ENCODE measurements around the gene CDR2L. TPM values are rescaled to one million over a fixed set of nuclear protein-coding genes. Genes with fewer than 3 reads are reported as not detected.

The CDR2L gene
- total RNA-seq, 5 donors from 2014 or later (not counting 1 experiment from before 2014, with no cell fraction given): 0.12 to 0.29 (median 0.19) TPM; not detected in 1

GRCh38 chr17:74957935-74958740 lies 29.3 kb upstream of the CDR2L start:
- Mint-ChIP-seq H3K27ac (no peak overlapping the region), H3K4me1 (peaks cover 7 to 14% (median 8%) of the 10 kb centered on the region in 3 donors), H3K9me3 (no peaks in the 10 kb centered on the region), H3K27me3 (no peaks in the 10 kb centered on the region), H3K4me3 (no peak overlapping the region), H3K36me3 (no peaks in the 10 kb centered on the region)
- 42% methylated on average over 23 of the region's 33 CpGs for WGBS (ENCODE audit: insufficient coverage)
- ATAC-seq (replicated peaks in 1 of 4) (peak; percentile 64 to 69 (median 66)), DNase-seq (peak in 34 of 35 experiments; percentile 25 to 82 (median 68))
- peaks cover 0 to 36% of the 10 kb centered on the region in 2 experiments for H3K27me3 ChIP-seq (replicated peaks in 1 of 2; ENCODE audit: control insufficient read depth in 2 of 2, extremely low read depth in 1 of 2, insufficient read depth in 2 of 2, low read length in 1 of 2)
- CTCF ChIA-PET: interaction anchor here (0.8 to 1.6 kb wide), 6 partner anchors 11 to 213 kb away, joined by 3 to 5 read pairs (median 4); partner anchors contain the start of genes CDR2L (in 1 of the 2) and OTOP2 (in 1 of the 2)
- no peak overlapping the region for H3K4me3 ChIP-seq (ENCODE audit: control insufficient read depth in 1 of 2, extremely low read depth in 1 of 2, low read length in 1 of 2)
- no peaks in the 10 kb centered on the region for H3K9me3 ChIP-seq
- no peak overlapping the region for H3K27ac ChIP-seq (ENCODE audit: low read length)
- H3K36me3 ChIP-seq (ENCODE audit: control insufficient read depth in 2 of 2, extremely low read depth in 1 of 2, insufficient read depth in 1 of 2, low read length in 1 of 2): peaks cover 0 to 3% of the 10 kb centered on the region in 2 donors
- POLR2A ChIA-PET: no interaction called here
- peaks cover 0 to 13% of the 10 kb centered on the region in 2 experiments for H3K4me1 ChIP-seq (ENCODE audit: control insufficient read depth in 1 of 2, extremely low read depth in 1 of 2, insufficient read depth in 2 of 2, low read length in 2 of 2)

- Mint-ChIP-seq H3K36me3 (no peaks in the 10 kb centered on the region), H3K4me1 (peaks cover 7 to 15% (median 8%) of the 10 kb centered on the region in 3 donors), H3K9me3 (no peaks in the 10 kb centered on the region), H3K4me3 (no peak overlapping the region), H3K27me3 (no peaks in the 10 kb centered on the region), H3K27ac (no peak overlapping the region)
- Histone ChIP-seq H3K4me1 (ENCODE audit: control insufficient read depth in 1 of 2, extremely low read depth in 1 of 2, insufficient read depth in 2 of 2, low read length in 2 of 2) (peaks cover 0 to 13% of the 10 kb centered on the region in 2 experiments), H3K27ac (ENCODE audit: low read length) (no peak overlapping the region), H3K36me3 (ENCODE audit: control insufficient read depth in 2 of 2, extremely low read depth in 1 of 2, insufficient read depth in 1 of 2, low read length in 1 of 2) (peaks cover 0 to 3% of the 10 kb centered on the region in 2 donors), H3K9me3 (no peaks in the 10 kb centered on the region), H3K27me3 (replicated peaks in 1 of 2; ENCODE audit: control insufficient read depth in 2 of 2, extremely low read depth in 1 of 2, insufficient read depth in 2 of 2, low read length in 1 of 2) (peaks cover 0 to 34% of the 10 kb centered on the region in 2 experiments), H3K4me3 (ENCODE audit: control insufficient read depth in 1 of 2, extremely low read depth in 1 of 2, low read length in 1 of 2) (no peak overlapping the region)
- no peak for DNase-seq
- POLR2A ChIA-PET: no interaction called here
- 79% methylated on average over 7 of the region's 14 CpGs for WGBS (ENCODE audit: insufficient coverage)
- ATAC-seq (replicated peaks in 1 of 4): no peak
- CTCF ChIA-PET: interaction anchor here (0.9 to 3.5 kb wide), 10 partner anchors 11 to 242 kb away, joined by 4 to 46 read pairs (median 8); partner anchors contain the start of genes MRPL58 (in 2 of the 2), HID1 (in 1 of the 2) and NT5C (in 1 of the 2)
Observed at GRCh38 chr17:74959826-74960515, 27.5 kb upstream of the CDR2L start.

- H3K27ac Mint-ChIP-seq: no peak overlapping the region
- Histone ChIP-seq H3K36me3 (ENCODE audit: control insufficient read depth in 2 of 2, extremely low read depth in 1 of 2, insufficient read depth in 1 of 2, low read length in 1 of 2) (peaks cover 0 to 3% of the 10 kb centered on the region in 2 donors), H3K4me1 (ENCODE audit: control insufficient read depth in 1 of 2, extremely low read depth in 1 of 2, insufficient read depth in 2 of 2, low read length in 2 of 2) (peaks cover 0 to 13% of the 10 kb centered on the region in 2 experiments), H3K27me3 (replicated peaks in 1 of 2; ENCODE audit: control insufficient read depth in 2 of 2, extremely low read depth in 1 of 2, insufficient read depth in 2 of 2, low read length in 1 of 2) (peaks cover 0 to 27% of the 10 kb centered on the region in 2 experiments), H3K27ac (ENCODE audit: low read length) (no peak overlapping the region), H3K4me3 (ENCODE audit: control insufficient read depth in 1 of 2, extremely low read depth in 1 of 2, low read length in 1 of 2) (no peak overlapping the region), H3K9me3 (no peaks in the 10 kb centered on the region)
- ATAC-seq (replicated peaks in 1 of 4) (peak in 3 of 4 experiments; percentile 51 to 66 (median 52)), DNase-seq (peak in 20 of 35 experiments; percentile 13 to 60 (median 32))
- no peaks in the 10 kb centered on the region for H3K36me3 Mint-ChIP-seq
- no peaks in the 10 kb centered on the region for H3K27me3 Mint-ChIP-seq
- no peaks in the 10 kb centered on the region for H3K9me3 Mint-ChIP-seq
- peaks cover 8 to 20% (median 9%) of the 10 kb centered on the region in 3 donors for H3K4me1 Mint-ChIP-seq
- 22% methylated on average over 7 of the region's 19 CpGs for WGBS (ENCODE audit: insufficient coverage)
- H3K4me3 Mint-ChIP-seq: no peak overlapping the region
- ChIA-PET POLR2A (interaction anchor here (0.6 kb wide), 3 partner anchors 11 to 211 kb away, joined by 3 to 5 read pairs (median 3); no protein-coding TSS in a partner anchor), CTCF (interaction anchor here (0.6 to 3.5 kb wide), 21 partner anchors 10 to 310 kb away, joined by 3 to 46 read pairs (median 6); partner anchors contain the start of genes MRPL58 (in 2 of the 2), CDR2L (in 1 of the 2), HID1 (in 1 of the 2) and MIF4GD (in 1 of the 2))
Observed at GRCh38 chr17:74960570-74961342, 26.7 kb upstream of the CDR2L start.

GRCh38 chr17:74961657-74962350 lies 25.6 kb upstream of the CDR2L start:
- Mint-ChIP-seq H3K4me3 (no peak overlapping the region), H3K27ac (no peak overlapping the region), H3K4me1 (peaks cover 8 to 20% (median 9%) of the 10 kb centered on the region in 3 donors), H3K36me3 (no peaks in the 10 kb centered on the region), H3K27me3 (no peaks in the 10 kb centered on the region), H3K9me3 (no peaks in the 10 kb centered on the region)
- no peaks in the 10 kb centered on the region for H3K9me3 ChIP-seq
- CTCF ChIA-PET: interaction anchor here (0.5 to 3.5 kb wide), 27 partner anchors 9 to 309 kb away, joined by 3 to 46 read pairs (median 4); partner anchors contain the start of genes MRPL58 (in 2 of the 2), CDR2L (in 1 of the 2), HID1 (in 1 of the 2) and MIF4GD (in 1 of the 2)
- WGBS (ENCODE audit: insufficient coverage): 20% methylated on average over 8 of the region's 23 CpGs
- DNase-seq (peak; percentile 51 to 91 (median 77)), ATAC-seq (replicated peaks in 1 of 4) (peak; percentile 69 to 79 (median 72))
- no peak overlapping the region for H3K4me3 ChIP-seq (ENCODE audit: control insufficient read depth in 1 of 2, extremely low read depth in 1 of 2, low read length in 1 of 2)
- H3K27ac ChIP-seq (ENCODE audit: low read length): no peak overlapping the region
- H3K4me1 ChIP-seq (ENCODE audit: control insufficient read depth in 1 of 2, extremely low read depth in 1 of 2, insufficient read depth in 2 of 2, low read length in 2 of 2): peaks cover 0 to 13% of the 10 kb centered on the region in 2 experiments
- H3K36me3 ChIP-seq (ENCODE audit: control insufficient read depth in 2 of 2, extremely low read depth in 1 of 2, insufficient read depth in 1 of 2, low read length in 1 of 2): no peaks in the 10 kb centered on the region
- H3K27me3 ChIP-seq (replicated peaks in 1 of 2; ENCODE audit: control insufficient read depth in 2 of 2, extremely low read depth in 1 of 2, insufficient read depth in 2 of 2, low read length in 1 of 2): peaks cover 0 to 24% of the 10 kb centered on the region in 2 experiments
- POLR2A ChIA-PET: interaction anchor here in 1 of 2 donors (0.6 to 0.7 kb wide), 3 partner anchors 12 to 151 kb away, joined by 4 to 8 read pairs (median 7); no protein-coding TSS in a partner anchor

GRCh38 chr17:74962622-74963394 lies 24.6 kb upstream of the CDR2L start:
- H3K36me3 ChIP-seq (ENCODE audit: control insufficient read depth in 2 of 2, extremely low read depth in 1 of 2, insufficient read depth in 1 of 2, low read length in 1 of 2): no peaks in the 10 kb centered on the region
- no peak overlapping the region for H3K27ac ChIP-seq (ENCODE audit: low read length)
- ChIA-PET POLR2A (interaction anchor here in 1 of 2 donors (0.6 to 0.7 kb wide), 2 partner anchors 11 to 50 kb away, joined by 7 to 8 read pairs; no protein-coding TSS in a partner anchor), CTCF (interaction anchor here (0.5 to 3.5 kb wide), 17 partner anchors 8 to 300 kb away, joined by 3 to 46 read pairs (median 5); partner anchors contain the start of genes MRPL58 (in 2 of the 2), CDR2L (in 1 of the 2) and HID1 (in 1 of the 2))
- DNase-seq (no peak), ATAC-seq (replicated peaks in 1 of 4) (no peak)
- no peak overlapping the region for H3K4me3 Mint-ChIP-seq
- no peaks in the 10 kb centered on the region for H3K27me3 Mint-ChIP-seq
- H3K4me1 ChIP-seq (ENCODE audit: control insufficient read depth in 1 of 2, extremely low read depth in 1 of 2, insufficient read depth in 2 of 2, low read length in 2 of 2): peaks cover 0 to 13% of the 10 kb centered on the region in 2 experiments
- H3K4me1 Mint-ChIP-seq: peaks cover 8 to 20% (median 9%) of the 10 kb centered on the region in 3 donors
- peaks cover 0 to 24% of the 10 kb centered on the region in 2 experiments for H3K27me3 ChIP-seq (replicated peaks in 1 of 2; ENCODE audit: control insufficient read depth in 2 of 2, extremely low read depth in 1 of 2, insufficient read depth in 2 of 2, low read length in 1 of 2)
- no peaks in the 10 kb centered on the region for H3K9me3 ChIP-seq
- H3K9me3 Mint-ChIP-seq: no peaks in the 10 kb centered on the region
- H3K4me3 ChIP-seq (ENCODE audit: control insufficient read depth in 1 of 2, extremely low read depth in 1 of 2, low read length in 1 of 2): no peak overlapping the region
- WGBS (ENCODE audit: insufficient coverage): 89% methylated on average over 8 of the region's 18 CpGs
- no peak overlapping the region for H3K27ac Mint-ChIP-seq
- H3K36me3 Mint-ChIP-seq: no peaks in the 10 kb centered on the region

Measured in T-cell (primary cell).